Amniotic epithelial cell (primary cell): ENCODE results near the gene ICAM2.
"Not testable (repeated sequence)": the region's sequence is repeated elsewhere in the genome, so short reads cannot be mapped to it uniquely, and the experiment has no call there.

Experiments used
- DNase-seq: peaks from one replicate; pipeline ENCODE4 v3.0.0-alpha.2; 2010; ENCODE audit warnings: low read depth

Gene ICAM2

GRCh38 chr17:64009571-64010402 lies 10.6 kb downstream of the ICAM2 start:
- DNase-seq = peak; percentile 43

GRCh38 chr17:64008830-64009229 lies 11.6 kb downstream of the ICAM2 start:
- DNase-seq = no peak

- DNase-seq = no peak
Measured at GRCh38 chr17:64008346-64008745, 12.1 kb downstream of the ICAM2 start.

GRCh38 chr17:64007838-64008282 lies 12.6 kb downstream of the ICAM2 start:
- no peak for DNase-seq

- not testable (repeated sequence) for DNase-seq
Measured at GRCh38 chr17:64007089-64007837, 13.2 kb downstream of the ICAM2 start.

GRCh38 chr17:64006361-64007088 lies 13.9 kb downstream of the ICAM2 start:
- DNase-seq = peak; percentile 61

GRCh38 chr17:64005734-64006167 lies 14.7 kb downstream of the ICAM2 start:
- DNase-seq = no peak

GRCh38 chr17:64004903-64005733 lies 15.3 kb downstream of the ICAM2 start:
- DNase-seq = no peak

- DNase-seq = no peak
Measured at GRCh38 chr17:64004218-64004770, 16.1 kb downstream of the ICAM2 start.

- no peak for DNase-seq
Measured at GRCh38 chr17:64003526-64004121, 16.8 kb downstream of the ICAM2 start.

GRCh38 chr17:64002658-64003525 lies 17.5 kb downstream of the ICAM2 start:
- no peak for DNase-seq

GRCh38 chr17:64001763-64002529 lies 18.5 kb downstream of the ICAM2 start:
- peak; percentile 78 for DNase-seq

GRCh38 chr17:64001091-64001579 lies 19.3 kb downstream of the ICAM2 start:
- no peak for DNase-seq

- no peak for DNase-seq
Measured at GRCh38 chr17:63999680-64000531, 20.5 kb downstream of the ICAM2 start.

- DNase-seq = no peak
Measured at GRCh38 chr17:63998721-63999679, 21.4 kb downstream of the ICAM2 start.

- DNase-seq = peak; percentile 37
Measured at GRCh38 chr17:63998050-63998720, 22.2 kb downstream of the ICAM2 start, which contains the start of gene PRR29. TSS of gene PRR29 (plus strand) at chr17:63998351. CDS start at chr17:63998365, 14 bp downstream.
